Ovary (tissue), 9 donors: ENCODE data around the gene CACNA2D3. TPM values are rescaled to one million over a fixed set of nuclear protein-coding genes. Genes with fewer than 3 reads are reported as not detected.

Experiments
- DNase-seq, 5 donors: peaks; one replicate each; pipeline ENCODE4 v3.0.0-alpha.2; 2019 to 2020
- H3K27ac ChIP-seq, 2 donors: fragments of 200-600 bp; one replicate each; pipeline versions ENCODE4 v1.5.1 to v1.8.0; 2019 to 2022
- H3K27me3 ChIP-seq: fragments of 200-600 bp; one replicate; pipeline ENCODE4 v1.8.0; 2022
- H3K36me3 ChIP-seq: fragments of 200-600 bp; sonication (generic); one replicate; pipeline ENCODE4 v1.5.1; 2019
- H3K4me1 ChIP-seq: one replicate; pipeline ENCODE4 v1.8.1; 2013; ENCODE audit warnings: mild to moderate bottlenecking, moderate library complexity; ENCODE audit not compliant: insufficient read depth
- H3K4me3 ChIP-seq: fragments of 200-600 bp; sonication (generic); one replicate; pipeline ENCODE4 v1.5.1; 2017
- H3K9me3 ChIP-seq, 2 donors: fragments of 200-600 bp in 1 of 2; sonication (generic) in 1 of 2; one replicate each; pipeline versions ENCODE4 v1.5.1 to v1.8.1; 2013 to 2019; ENCODE audit warnings: mild to moderate bottlenecking in 1 of 2, moderate library complexity in 1 of 2
- CTCF ChIP-seq, 3 donors: fragments of 450-650 bp in 2 of 3; fragments of 200-600 bp in 1 of 3; IDR thresholded peaks; one replicate each; pipeline versions ENCODE4 v1.5.1 to v1.8.0; 2016 to 2022; ENCODE audit warnings: antibody characterized with exemption in 3 of 3, mild to moderate bottlenecking in 1 of 3
- EP300 ChIP-seq: sonication (generic); formaldehyde crosslinking; IDR thresholded peaks from one replicate; pipeline ENCODE4 v1.6.1; 2017; ENCODE audit warnings: antibody characterized with exemption
- POLR2A ChIP-seq: fragments of 450-650 bp; IDR thresholded peaks from one replicate; pipeline ENCODE4 v1.6.1; 2017; ENCODE audit warnings: antibody characterized with exemption, mild to moderate bottlenecking, moderate library complexity
- WGBS, 3 donors: extraction: QIAGEN DNeasy Blood & Tissue Kit in 1 of 3; methylation state at CpG; one replicate each; pipeline versions ENCODE4 v1.1.5 to v1.1.7; 2013 to 2017; 5-methylcytosine and 5-hydroxymethylcytosine counted together
- intact Hi-C, 4 donors: fragments of 100-400 bp; cut with DNase I; formaldehyde crosslinking; loops; one replicate each; pipeline versions ENCODE4 v1.11.0 to v1.15.1; 2022 to 2023
- polyA plus RNA-seq, 2 donors: library from polyadenylated mRNA; stranded (reverse); fragments of 200-250 nt in 1 of 2; fragments of 350-450 nt in 1 of 2; fragmentation: Illumina TruSeq in 1 of 2; extraction: RNeasy Lipid Tissue Mini Kit (QIAGEN cat#74804) in 1 of 2; gene quantifications; one replicate each; pipeline ENCODE4 v1.2.3, GENCODE V29; 2013 to 2014
- total RNA-seq, 7 donors: library from RNA; depleted of rRNA in 2 of 7; stranded (reverse); fragments of >200 nt in 2 of 7; fragmentation: NEBNext Ultra II Directional in 3 of 7; extraction: Animal tissue kit (Norgen Biotek cat#: 25700) in 3 of 7; gene quantifications; one replicate each; pipeline versions ENCODE4 v1.1.0 to v1.2.4, GENCODE V29; 2016 to 2023
- donor health status: DM: no; HTN: no; CAD: no; lungs with moderate emphysema.
- donor health status: DM: no; HTN: no; CAD: no.
- donor health status: Bipolar disorder and iron deficiency.
- donor health status: DM: yes; HTN: yes; CAD: no.
- donor health status: DM: no; HTN: no; CAD: no.
- donor health status: DM: yes; HTN: yes; CAD: no.

Gene CACNA2D3
- total and polyA plus RNA-seq, 9 donors = 2.0 to 10.1 (median 4.7) TPM

- intact Hi-C loops = no loop called here
- TF ChIP-seq EP300 (no peak), POLR2A (no peak), CTCF (IDR thresholded peaks at IDR 0.05) (no peak)
- Histone ChIP-seq H3K4me3 (no peak overlapping the region), H3K4me1 (no peaks in the 10 kb centered on the region), H3K27ac (no peak overlapping the region), H3K27me3 (no peaks in the 10 kb centered on the region), H3K9me3 (no peaks in the 10 kb centered on the region), H3K36me3 (no peaks in the 10 kb centered on the region)
- no peak for DNase-seq
- WGBS, 3 donors = 44 to 67% (median 56%) methylated on average over 4 of the region's 4 CpGs
Observed at GRCh38 chr3:54083921-54084320, 38.4 kb upstream of the CACNA2D3 start.

GRCh38 chr3:54085936-54086335, 36.4 kb upstream of the CACNA2D3 start:
- TF ChIP-seq CTCF (IDR thresholded peaks at IDR 0.05) = no peak
- TF ChIP-seq EP300 = no peak
- TF ChIP-seq POLR2A = no peak
- 72 to 75% (median 73%) methylated on average over 6 of the region's 6 CpGs for WGBS, 3 donors
- Histone ChIP-seq H3K9me3 (no peaks in the 10 kb centered on the region), H3K27me3 (no peaks in the 10 kb centered on the region), H3K4me3 (no peak overlapping the region), H3K4me1 (no peaks in the 10 kb centered on the region), H3K36me3 (no peaks in the 10 kb centered on the region), H3K27ac (no peak overlapping the region)
- intact Hi-C loops = no loop called here
- DNase-seq = no peak

GRCh38 chr3:54086652-54087405, 35.5 kb upstream of the CACNA2D3 start:
- Histone ChIP-seq H3K36me3 (no peaks in the 10 kb centered on the region), H3K27me3 (no peaks in the 10 kb centered on the region)
- no peak for DNase-seq

More at GRCh38 chr3:54086652-54087405, 35.5 kb upstream of the CACNA2D3 start:
- no peaks in the 10 kb centered on the region for H3K9me3 ChIP-seq
- H3K4me1 ChIP-seq = no peaks in the 10 kb centered on the region
- H3K4me3 ChIP-seq = no peak overlapping the region
- TF ChIP-seq EP300 = no peak
- no peak for TF ChIP-seq CTCF (IDR thresholded peaks at IDR 0.05)
- no peak for TF ChIP-seq POLR2A
- WGBS, 3 donors = 94 to 98% (median 96%) methylated on average over 8 of the region's 8 CpGs
- no peak overlapping the region for H3K27ac ChIP-seq
- intact Hi-C loops = no loop called here
